ENCODE results near the gene VASH1.

VASH1 gene

DNA sequence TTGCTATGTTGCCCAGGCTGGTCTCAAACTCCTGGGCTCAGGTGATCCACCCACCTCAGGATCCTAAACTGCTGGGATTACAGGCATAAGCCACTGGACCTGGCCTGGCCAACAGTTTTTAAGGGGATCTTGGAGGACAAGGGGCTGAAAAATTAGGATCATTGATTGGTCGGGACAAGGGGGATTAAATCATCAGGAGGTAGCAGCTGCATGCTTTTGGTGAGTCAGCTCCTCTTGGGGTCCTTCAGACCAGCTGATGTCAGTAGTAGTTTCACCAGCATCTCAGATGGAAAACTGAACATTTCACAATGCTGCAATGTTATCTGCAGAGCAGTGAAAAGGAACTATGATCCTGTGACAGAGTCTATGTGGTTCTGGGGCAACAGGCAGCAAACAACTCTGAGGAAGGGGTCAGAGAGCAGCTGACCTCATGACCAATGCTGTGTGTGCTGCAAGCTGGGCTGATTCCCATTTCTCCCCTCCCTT lies 71.3 kb downstream of the VASH1 start:
- no peak for DNase-seq (ENCODE audit: low read depth)
